ENCODE results near the gene ZBED3.

The ZBED3 gene

DNA sequence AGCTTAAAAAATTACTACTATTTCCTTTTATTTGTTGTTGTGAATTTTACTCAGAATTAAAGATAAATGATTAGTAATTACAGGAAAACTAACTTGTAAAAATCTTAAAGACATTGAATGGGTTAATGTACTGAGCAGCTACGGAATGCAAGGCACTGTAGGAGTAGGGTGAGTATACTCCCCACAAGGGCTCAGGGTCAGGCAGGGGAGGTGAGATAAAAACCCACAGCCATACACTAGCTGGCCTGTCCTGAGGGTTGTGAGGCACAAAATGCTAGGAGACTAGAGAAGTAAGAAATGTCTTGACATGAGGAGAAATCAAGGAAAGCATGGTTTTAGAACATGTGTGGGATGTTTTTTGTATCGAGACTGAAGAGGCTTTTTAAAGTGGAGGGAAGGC lies 13.4 kb downstream of the ZBED3 start:
- no peak for DNase-seq
- Histone ChIP-seq H3K36me3 (replicated peaks; ENCODE audit: insufficient read depth, low read length) (no peaks in the 10 kb centered on the region), H3K9me2 (replicated peaks; ENCODE audit: insufficient read depth, low read length) (no peaks in the 10 kb centered on the region), H3K4me2 (ENCODE audit: low read depth, low read length) (no peak overlapping the region), H3K4me3 (ENCODE audit: low read length) (no peak overlapping the region), H4K20me1 (ENCODE audit: insufficient read depth, low read length) (no peaks in the 10 kb centered on the region), H3K9me3 (replicated peaks; ENCODE audit: insufficient read depth, low read length) (no peaks in the 10 kb centered on the region), H3F3A (ENCODE audit: insufficient read depth, low read length) (no peaks in the 10 kb centered on the region), H2AFZ (ENCODE audit: low read length) (no peak overlapping the region), H3K27me3 (replicated peaks; ENCODE audit: insufficient read depth, low read length) (no peaks in the 10 kb centered on the region), H3K27ac (ENCODE audit: low read length) (no peak overlapping the region), H3K79me2 (ENCODE audit: low read length) (no peaks in the 10 kb centered on the region), H3K4me1 (ENCODE audit: low read length) (no peaks in the 10 kb centered on the region), H3K9ac (ENCODE audit: low read length) (no peak overlapping the region)
- TF ChIP-seq EZH2phosphoT487 (IDR thresholded peaks at IDR 0.05; ENCODE audit: low read length) (no peak), EZH2 (optimal IDR thresholded peaks at IDR 0.05; ENCODE audit: low read depth, low read length) (no peak)
- TF ChIP-seq, protein P1, sequence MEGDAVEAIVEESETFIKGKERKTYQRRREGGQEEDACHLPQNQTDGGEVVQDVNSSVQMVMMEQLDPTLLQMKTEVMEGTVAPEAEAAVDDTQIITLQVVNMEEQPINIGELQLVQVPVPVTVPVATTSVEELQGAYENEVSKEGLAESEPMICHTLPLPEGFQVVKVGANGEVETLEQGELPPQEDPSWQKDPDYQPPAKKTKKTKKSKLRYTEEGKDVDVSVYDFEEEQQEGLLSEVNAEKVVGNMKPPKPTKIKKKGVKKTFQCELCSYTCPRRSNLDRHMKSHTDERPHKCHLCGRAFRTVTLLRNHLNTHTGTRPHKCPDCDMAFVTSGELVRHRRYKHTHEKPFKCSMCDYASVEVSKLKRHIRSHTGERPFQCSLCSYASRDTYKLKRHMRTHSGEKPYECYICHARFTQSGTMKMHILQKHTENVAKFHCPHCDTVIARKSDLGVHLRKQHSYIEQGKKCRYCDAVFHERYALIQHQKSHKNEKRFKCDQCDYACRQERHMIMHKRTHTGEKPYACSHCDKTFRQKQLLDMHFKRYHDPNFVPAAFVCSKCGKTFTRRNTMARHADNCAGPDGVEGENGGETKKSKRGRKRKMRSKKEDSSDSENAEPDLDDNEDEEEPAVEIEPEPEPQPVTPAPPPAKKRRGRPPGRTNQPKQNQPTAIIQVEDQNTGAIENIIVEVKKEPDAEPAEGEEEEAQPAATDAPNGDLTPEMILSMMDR (IDR thresholded peaks at IDR 0.05; ENCODE audit: low read length) = no peak

- Histone ChIP-seq H3K79me2 (ENCODE audit: low read length) (no peaks in the 10 kb centered on the region), H3K27me3 (replicated peaks; ENCODE audit: insufficient read depth, low read length) (no peaks in the 10 kb centered on the region), H4K20me1 (ENCODE audit: insufficient read depth, low read length) (no peaks in the 10 kb centered on the region), H3K9me2 (replicated peaks; ENCODE audit: insufficient read depth, low read length) (no peaks in the 10 kb centered on the region), H3K36me3 (replicated peaks; ENCODE audit: insufficient read depth, low read length) (0 out of 2 replicates have a peak, but pooled peaks cover 3% of the 10 kb centered on the region), H3K9me3 (replicated peaks; ENCODE audit: insufficient read depth, low read length) (no peaks in the 10 kb centered on the region), H2AFZ (ENCODE audit: low read length) (no peak overlapping the region), H3K4me3 (ENCODE audit: low read length) (no peak overlapping the region), H3F3A (ENCODE audit: insufficient read depth, low read length) (peaks cover 7% of the 10 kb centered on the region), H3K4me1 (ENCODE audit: low read length) (peaks cover 13% of the 10 kb centered on the region), H3K27ac (ENCODE audit: low read length) (no peak overlapping the region), H3K4me2 (ENCODE audit: low read depth, low read length) (no peak overlapping the region), H3K9ac (ENCODE audit: low read length) (no peak overlapping the region)
- peak; percentile 66 for DNase-seq
- TF ChIP-seq EZH2 (optimal IDR thresholded peaks at IDR 0.05; ENCODE audit: low read depth, low read length) (no peak), EZH2phosphoT487 (IDR thresholded peaks at IDR 0.05; ENCODE audit: low read length) (no peak)
- TF ChIP-seq, protein P1 (IDR thresholded peaks at IDR 0.05; ENCODE audit: low read length) = no peak
These were observed 20.2 kb downstream of the ZBED3 start for GRCh38 chr5:77066823-77067442.

DNA sequence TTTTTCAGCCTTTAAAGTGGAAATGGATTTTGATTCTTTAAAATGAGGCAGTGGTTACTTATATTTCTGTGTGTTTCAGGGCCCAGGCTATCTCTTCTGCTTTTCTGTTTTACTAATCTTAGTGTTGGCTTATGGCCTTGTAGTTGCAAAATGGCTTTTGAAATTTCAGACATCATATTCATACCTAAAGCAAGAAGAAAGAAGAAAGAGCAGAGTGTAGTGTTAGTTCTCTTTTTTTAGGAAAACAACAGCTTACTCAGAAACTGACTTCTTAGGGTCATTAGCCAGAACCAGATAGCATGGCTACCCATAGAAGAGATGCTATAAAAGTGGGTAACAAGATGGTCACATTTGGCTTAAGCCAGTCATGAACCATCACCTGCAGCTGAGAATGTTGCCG lies 20.9 kb downstream of the ZBED3 start:
- no peaks in the 10 kb centered on the region for H3K27me3 ChIP-seq (replicated peaks; ENCODE audit: insufficient read depth, low read length)
- no peak for TF ChIP-seq EZH2 (optimal IDR thresholded peaks at IDR 0.05; ENCODE audit: low read depth, low read length)
- TF ChIP-seq, protein P1 (IDR thresholded peaks at IDR 0.05; ENCODE audit: low read length) = no peak
- no peak overlapping the region for H2AFZ ChIP-seq (ENCODE audit: low read length)
- H3K4me3 ChIP-seq (ENCODE audit: low read length) = no peak overlapping the region
- peaks cover 7% of the 10 kb centered on the region for H3F3A ChIP-seq (ENCODE audit: insufficient read depth, low read length)
- DNase-seq = no peak
- H4K20me1 ChIP-seq (ENCODE audit: insufficient read depth, low read length) = no peaks in the 10 kb centered on the region
- no peak overlapping the region for H3K27ac ChIP-seq (ENCODE audit: low read length)
- peaks cover 13% of the 10 kb centered on the region for H3K4me1 ChIP-seq (ENCODE audit: low read length)
- no peaks in the 10 kb centered on the region for H3K9me3 ChIP-seq (replicated peaks; ENCODE audit: insufficient read depth, low read length)
- H3K9me2 ChIP-seq (replicated peaks; ENCODE audit: insufficient read depth, low read length) = no peaks in the 10 kb centered on the region
- no peak overlapping the region for H3K4me2 ChIP-seq (ENCODE audit: low read depth, low read length)
- H3K9ac ChIP-seq (ENCODE audit: low read length) = no peak overlapping the region
- no peaks in the 10 kb centered on the region for H3K79me2 ChIP-seq (ENCODE audit: low read length)
- H3K36me3 ChIP-seq (replicated peaks; ENCODE audit: insufficient read depth, low read length) = peaks cover 3% of the 10 kb centered on the region; the same call in 1 of the 2 replicates
